H1 (cell line): Measurements from ENCODE around the gene DDX11.
"Not testable (repeated sequence)": the region's sequence is repeated elsewhere in the genome, so short reads cannot be mapped to it uniquely, and the experiment has no call there.

Source experiments
- ATF3 ChIP-seq: IDR thresholded peaks from 2 replicates; pipeline ENCODE4 v1.6.1; 2011; ENCODE audit warnings: low read depth, mild to moderate bottlenecking, low read length; ENCODE audit not compliant: insufficient read depth
- BCL11A ChIP-seq, 2 experiments: IDR thresholded peaks; one replicate each; pipeline ENCODE4 v1.6.1; 2011; ENCODE audit warnings: low read depth in 2 of 2, low read length in 2 of 2, mild to moderate bottlenecking in 2 of 2
- CHD1 ChIP-seq: IDR thresholded peaks from 2 replicates; pipeline ENCODE4 v1.6.1; 2012; ENCODE audit warnings: low read depth, low read length, improper control_type of control experiment
- CTCF ChIP-seq, 3 experiments: IDR thresholded peaks; 1 replicate in 2 of 3; 2 replicates in 1 of 3; pipeline versions ENCODE4 v1.5.1 to v1.6.1; 2011; ENCODE audit warnings: low read length in 3 of 3, mild to moderate bottlenecking in 3 of 3, inconsistent platforms in 2 of 3, low read depth in 1 of 3, moderate library complexity in 1 of 3; ENCODE audit not compliant: insufficient read depth in 1 of 3; ENCODE audit errors: control extremely low read depth in 1 of 3
- EGR1 ChIP-seq: IDR thresholded peaks from 2 replicates; pipeline ENCODE4 v1.6.1; 2011; ENCODE audit warnings: low read depth, low read length, borderline replicate concordance
- EZH2 ChIP-seq: fragments of 200-600 bp; sonication (generic); IDR thresholded peaks from 2 replicates; pipeline ENCODE4 v1.7.1; 2012; ENCODE audit warnings: low read depth, mild to moderate bottlenecking, moderate library complexity, low read length, inconsistent platforms; ENCODE audit not compliant: severe bottlenecking
- MAFK ChIP-seq: IDR thresholded peaks from 2 replicates; pipeline ENCODE4 v1.6.1; 2012; ENCODE audit warnings: low read depth, mild to moderate bottlenecking, improper control_type of control experiment, low read length
- MAX ChIP-seq: IDR thresholded peaks from 2 replicates; pipeline ENCODE4 v1.6.1; 2012; ENCODE audit warnings: inconsistent platforms
- PHF8 ChIP-seq: fragments of 200-600 bp; sonication (generic); conservative IDR thresholded peaks from 2 replicates; pipeline ENCODE4 v1.7.1; 2012; ENCODE audit warnings: low read depth, mild to moderate bottlenecking, inconsistent platforms, low read length, moderate library complexity
- POLR2A ChIP-seq, 2 experiments: IDR thresholded peaks; 1 replicate in 1 of 2; 2 replicates in 1 of 2; pipeline ENCODE4 v1.6.1; 2011; ENCODE audit warnings: low read depth in 2 of 2, low read length in 2 of 2, mild to moderate bottlenecking in 2 of 2; ENCODE audit errors: control extremely low read depth in 1 of 2
- POLR2AphosphoS5 ChIP-seq: IDR thresholded peaks from 2 replicates; pipeline ENCODE4 v1.6.1; 2011; ENCODE audit warnings: low read depth, low read length
- SRF ChIP-seq: IDR thresholded peaks from 2 replicates; pipeline ENCODE4 v1.6.1; 2011; ENCODE audit warnings: mild to moderate bottlenecking, low read depth, low read length, moderate library complexity
- TAF1 ChIP-seq: IDR thresholded peaks from 2 replicates; pipeline ENCODE4 v1.6.1; 2011; ENCODE audit warnings: mild to moderate bottlenecking, low read depth, low read length

GRCh38 chr12:31095080-31095860 lies 21.6 kb downstream of the DDX11 start:
- TF ChIP-seq POLR2A (IDR thresholded peaks at IDR 0.05; ENCODE audit: control extremely low read depth in 1 of 2, low read depth in 2 of 2, low read length in 2 of 2); CTCF (IDR thresholded peaks at IDR 0.05; ENCODE audit: control extremely low read depth in 1 of 3, insufficient read depth in 1 of 3, low read depth in 1 of 3, low read length in 3 of 3); POLR2AphosphoS5; EZH2; BCL11A (IDR thresholded peaks at IDR 0.05; ENCODE audit: low read depth in 2 of 2, low read length in 2 of 2); PHF8; MAX; EGR1; CHD1; MAFK; ATF3; TAF1; SRF: not testable (repeated sequence)
